Activated naive CD4-positive, alpha-beta T cell (primary cell): ENCODE data around the gene COX19.

ENCODE experiments used
- DNase-seq, 4 experiments: peaks; one replicate each; lab custom pipeline; 2025; lab: John Stamatoyannopoulos, UW

The COX19 gene

GRCh38 chr7:978049-978346, 2.6 kb upstream of the COX19 start:
- no peak for DNase-seq

GRCh38 chr7:977326-978048, 2.1 kb upstream of the COX19 start:
- no peak for DNase-seq

- no peak for DNase-seq
These were observed 1.6 kb upstream of the COX19 start for GRCh38 chr7:976901-977325.

GRCh38 chr7:975702-976473, 539 bp upstream of the COX19 start:
- no peak for DNase-seq

- no peak for DNase-seq
These were observed 1.2 kb downstream of the COX19 start for GRCh38 chr7:974172-974571.

- DNase-seq: no peak
These were observed 2.0 kb downstream of the COX19 start for GRCh38 chr7:973312-973711.

DNA sequence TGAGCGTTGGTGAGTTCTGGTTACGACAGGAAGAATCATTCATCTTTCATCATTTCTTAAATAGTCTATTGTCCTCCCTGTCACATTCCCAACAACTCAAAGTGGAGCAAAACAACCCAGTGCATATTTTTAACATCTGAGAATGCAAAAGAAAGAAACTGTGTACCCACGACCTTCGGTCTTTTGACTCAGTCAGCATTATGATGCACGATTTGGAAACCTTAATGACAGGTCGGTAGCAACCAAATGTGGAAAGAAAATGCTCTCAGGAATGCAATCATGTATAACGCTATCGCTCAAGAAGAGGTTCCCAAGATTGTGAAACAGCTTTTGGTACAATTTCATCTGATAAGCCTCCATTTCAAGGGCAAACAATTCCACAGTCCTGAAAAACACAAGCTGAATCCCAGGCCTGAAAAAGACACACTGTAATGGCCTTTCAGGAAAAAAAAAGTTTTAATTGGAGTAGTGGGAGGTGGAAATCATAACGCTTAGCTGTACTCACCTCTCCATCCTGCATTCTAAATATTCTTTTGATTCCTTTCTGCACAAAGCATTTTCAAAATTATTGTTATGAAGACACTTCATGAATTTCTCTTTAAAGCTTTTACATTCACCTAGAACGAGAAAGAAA, 2.6 kb downstream of the COX19 start:
- DNase-seq: no peak

GRCh38 chr7:972110-972509, 3.2 kb downstream of the COX19 start:
- no peak for DNase-seq

GRCh38 chr7:970744-971143, 4.6 kb downstream of the COX19 start:
- no peak for DNase-seq

- no peak for DNase-seq
These were observed 5.9 kb downstream of the COX19 start for GRCh38 chr7:969403-969802.

DNA sequence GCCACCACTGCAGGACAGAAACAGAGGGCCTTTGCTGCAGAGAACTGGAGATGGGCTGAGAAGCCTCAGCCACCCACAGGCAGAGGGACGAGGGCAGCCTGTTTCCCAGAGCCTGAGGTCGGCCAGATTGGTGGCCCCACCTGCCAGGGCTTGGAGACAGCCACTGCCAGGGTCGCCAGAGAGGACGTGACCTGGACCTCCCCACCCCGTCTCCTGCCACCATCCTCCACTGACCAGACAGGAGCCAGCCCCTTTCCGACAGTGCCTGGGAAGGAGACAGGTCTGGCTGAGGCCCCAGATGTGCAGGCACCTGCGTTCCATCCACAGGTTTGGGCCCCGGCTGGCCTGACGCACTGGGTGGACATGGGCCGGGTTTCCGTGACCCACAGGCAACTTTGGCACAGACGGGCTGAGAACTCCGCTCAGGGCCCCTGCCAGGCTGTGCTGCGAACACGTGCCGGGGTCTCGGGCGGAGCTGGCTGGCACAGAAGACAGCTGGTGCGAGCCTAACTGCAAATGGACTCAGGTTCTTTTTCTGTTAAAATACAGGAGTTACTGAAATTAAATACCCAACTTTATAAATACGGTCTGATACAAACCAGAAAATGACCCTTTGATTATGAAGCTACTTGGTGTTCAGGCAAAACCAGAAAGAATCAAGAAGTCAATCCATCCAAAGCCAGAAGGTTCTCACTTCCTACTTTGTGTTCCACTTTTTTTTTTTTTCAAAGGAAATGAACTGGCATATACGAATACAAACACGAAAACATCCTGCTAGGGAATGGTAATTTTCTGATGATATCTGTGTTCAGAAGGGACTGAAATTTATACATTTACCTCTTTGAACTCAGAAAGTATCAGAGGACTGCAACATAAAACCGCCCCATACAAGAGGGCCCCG, 6.9 kb downstream of the COX19 start:
- DNase-seq: no peak

DNA sequence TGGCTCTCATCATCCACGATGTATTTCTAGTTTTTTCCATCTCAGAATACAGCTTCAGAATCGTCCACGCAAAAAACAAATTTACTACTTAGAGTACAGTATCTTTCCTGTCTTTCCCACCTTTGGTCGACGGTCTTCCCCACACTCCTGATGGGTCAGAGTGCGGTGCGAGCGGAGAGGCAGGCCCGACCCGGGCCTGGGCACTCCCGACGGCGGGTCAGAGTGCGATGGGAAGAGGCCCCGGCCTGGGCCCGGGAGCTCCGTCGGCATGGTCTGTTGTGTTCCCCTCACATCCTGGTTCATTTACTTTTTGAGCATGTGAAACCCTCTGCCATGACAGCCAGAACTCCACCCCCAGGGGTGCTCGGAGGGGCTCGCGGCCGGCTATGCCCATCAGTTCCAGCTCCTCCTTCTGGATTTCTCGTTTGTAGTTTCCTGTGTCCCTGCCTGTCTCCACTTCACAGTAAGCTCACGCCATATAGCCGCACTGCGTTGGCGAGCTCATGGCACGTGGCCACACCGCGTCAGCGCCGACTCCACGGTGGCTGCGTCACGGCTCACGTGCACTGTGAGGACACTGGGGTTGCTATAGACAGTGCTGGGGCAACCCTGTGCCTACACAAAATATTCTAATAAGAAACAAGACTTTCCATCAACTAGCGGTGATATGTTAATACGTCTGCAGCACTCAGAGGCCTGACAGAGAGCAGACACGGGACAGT, 7.8 kb downstream of the COX19 start:
- DNase-seq: no peak

DNA sequence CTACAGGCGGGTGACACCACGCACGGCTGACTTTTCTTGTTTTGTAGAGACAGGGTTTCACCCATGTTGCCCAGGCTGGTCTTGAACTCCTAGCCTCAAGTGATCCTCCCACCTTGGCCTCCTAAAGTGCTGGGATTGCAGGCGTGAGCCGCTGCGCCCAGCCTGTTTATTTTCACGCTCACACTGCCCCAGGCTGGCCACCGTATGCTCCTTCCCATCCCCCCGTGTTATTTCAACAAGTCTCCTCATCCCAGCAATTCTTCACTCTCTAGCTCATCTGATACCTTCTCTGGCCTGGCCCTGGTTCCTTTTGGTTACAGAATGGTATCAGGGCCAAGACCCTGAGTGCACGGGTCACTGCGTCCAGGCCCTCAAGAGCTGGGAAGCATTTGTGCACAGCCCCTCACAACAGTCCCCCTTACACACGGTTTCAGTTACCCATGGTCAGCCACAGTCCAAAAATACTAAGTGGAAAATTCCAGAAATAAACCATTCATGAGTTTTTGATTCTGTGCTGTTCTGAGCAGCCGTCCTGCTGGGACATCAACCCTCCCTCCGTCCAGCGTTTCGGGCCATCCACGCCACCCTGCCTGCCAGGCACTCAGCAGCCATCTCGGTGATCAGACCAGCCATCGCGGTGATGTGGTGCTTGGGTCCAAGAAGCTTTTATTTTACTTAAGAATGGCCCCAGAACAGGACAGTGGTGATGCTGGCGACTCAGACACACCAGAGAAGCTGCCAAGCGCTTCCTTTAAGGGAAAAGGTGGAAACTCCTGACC, 8.9 kb downstream of the COX19 start:
- no peak for DNase-seq

DNA sequence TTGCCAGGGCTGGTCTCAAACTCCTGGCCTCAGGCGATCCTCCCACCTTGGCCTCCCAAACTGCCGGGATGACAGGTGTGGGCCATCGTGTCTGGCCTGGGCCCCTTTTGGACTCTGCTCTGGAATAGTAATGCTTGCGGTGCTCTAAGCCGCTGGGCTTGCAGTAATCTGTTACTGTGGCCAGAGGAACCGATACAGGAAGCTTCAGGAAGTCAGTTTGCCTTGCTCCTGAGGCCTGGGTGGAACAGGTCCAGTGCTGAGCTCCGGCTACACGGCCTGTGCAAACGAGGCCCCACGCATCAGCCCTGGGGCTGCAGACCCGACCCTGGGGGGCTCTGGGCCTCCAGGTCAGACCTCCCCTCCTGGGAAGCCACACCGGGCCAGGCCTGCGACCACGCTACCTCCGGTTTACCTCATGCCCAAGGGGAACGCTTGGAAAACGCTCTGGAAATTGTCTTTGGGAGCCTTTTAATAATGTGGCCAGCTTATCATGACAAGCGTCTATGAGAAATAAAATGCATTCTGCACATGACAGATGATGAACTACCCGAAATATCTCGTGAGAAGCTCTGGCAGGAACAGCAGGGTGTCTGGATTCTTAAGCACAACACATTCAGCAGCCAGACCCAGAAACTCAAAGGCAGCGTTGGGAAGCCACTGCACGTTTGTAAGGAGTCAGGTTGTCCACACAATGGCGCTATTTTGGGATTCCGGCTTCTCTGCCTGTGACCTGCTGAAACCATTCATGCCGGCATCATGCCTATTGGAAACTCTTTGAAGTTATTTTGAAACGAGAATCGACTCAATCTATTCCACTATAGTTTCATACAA, 10.7 kb downstream of the COX19 start:
- DNase-seq: no peak

- peak in 1 of 4 experiments; percentile 15 for DNase-seq
These were observed 11.9 kb downstream of the COX19 start for GRCh38 chr7:963236-964078.

DNA sequence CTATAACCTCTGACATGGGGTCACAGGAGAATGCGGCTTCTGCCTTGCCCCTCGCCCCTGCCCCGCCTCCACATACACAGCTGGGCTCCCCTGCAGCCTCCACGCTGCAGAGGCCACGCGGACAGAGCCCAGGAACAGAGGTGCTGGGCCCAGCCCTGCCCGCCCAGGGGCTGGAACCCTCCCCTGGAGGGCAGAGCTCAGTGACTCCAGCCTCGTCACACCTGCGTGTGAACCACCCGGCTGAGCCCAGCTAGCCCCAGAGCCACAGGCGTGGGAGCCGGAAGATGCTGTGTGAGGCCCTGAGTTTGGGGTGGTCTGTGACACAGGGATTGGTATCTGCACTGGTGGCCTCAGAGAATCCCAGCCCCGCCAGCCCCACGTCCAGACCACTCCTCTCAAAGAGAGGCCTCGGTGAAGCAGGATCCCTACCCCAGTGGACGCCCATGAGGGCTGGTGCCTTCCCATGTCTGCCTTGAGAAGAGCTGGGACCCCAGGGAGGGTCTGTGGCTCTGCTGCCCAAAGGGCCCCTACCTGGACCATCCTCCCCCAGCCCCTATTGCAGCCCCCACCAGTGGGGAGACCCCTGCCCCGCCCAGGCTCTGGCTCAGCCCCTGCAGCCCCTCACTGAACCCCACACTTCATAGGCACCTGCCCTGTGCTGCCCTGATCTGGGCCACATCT, 12.8 kb downstream of the COX19 start:
- DNase-seq: no peak

- DNase-seq: no peak
These were observed 13.6 kb downstream of the COX19 start for GRCh38 chr7:961546-962400.
